Kidney (tissue), 14 donors: ENCODE results near the gene HAPSTR1. TPM values are rescaled to one million over a fixed set of nuclear protein-coding genes. Genes with fewer than 3 reads are reported as not detected.

Experiments used
- DNase-seq, 5 donors: peaks; one replicate each; pipeline ENCODE4 v3.0.0-alpha.2; 2013 to 2020
- FAIRE-seq: peaks from 2 replicates; lab custom pipeline; 2012; peaks lifted over from hg19 to GRCh38; lab: Jason Lieb, UNC
- H3K27ac ChIP-seq, 2 donors: one replicate each; pipeline ENCODE4 v1.7.0; 2013; ENCODE audit warnings: low read depth in 2 of 2, low read length in 2 of 2, inconsistent platforms in 1 of 2
- H3K27me3 ChIP-seq: one replicate; pipeline ENCODE4 v1.7.1; 2013; ENCODE audit warnings: low read length, inconsistent platforms; ENCODE audit not compliant: control insufficient read depth, insufficient read depth
- H3K36me3 ChIP-seq, 3 donors: one replicate each; pipeline versions ENCODE4 v1.7.0 to v1.7.1; 2013; ENCODE audit warnings: low read length in 3 of 3, control low read depth in 1 of 3, inconsistent platforms in 1 of 3; ENCODE audit not compliant: insufficient read depth in 3 of 3, control insufficient read depth in 2 of 3
- H3K4me1 ChIP-seq, 3 donors: one replicate each; pipeline versions ENCODE4 v1.7.0 to v1.7.1; 2013; ENCODE audit warnings: low read length in 3 of 3, inconsistent platforms in 1 of 3, low read depth in 1 of 3; ENCODE audit not compliant: control insufficient read depth in 2 of 3, insufficient read depth in 2 of 3
- H3K4me3 ChIP-seq, 3 donors: one replicate each; pipeline versions ENCODE4 v1.7.0 to v1.8.1; 2013; ENCODE audit warnings: low read length in 3 of 3, control low read depth in 1 of 3, inconsistent platforms in 1 of 3
- H3K9ac ChIP-seq, 3 donors: one replicate each; pipeline versions ENCODE4 v1.7.0 to v1.7.1; 2013; ENCODE audit warnings: low read length in 3 of 3, control low read depth in 1 of 3, inconsistent platforms in 1 of 3
- H3K9me3 ChIP-seq, 3 donors: one replicate each; pipeline versions ENCODE4 v1.7.0 to v1.7.1; 2013; ENCODE audit warnings: low read length in 3 of 3, control low read depth in 1 of 3, inconsistent platforms in 1 of 3; ENCODE audit not compliant: control insufficient read depth in 2 of 3, insufficient read depth in 1 of 3
- CTCF ChIP-seq: IDR thresholded peaks from 3 replicates; pipeline ENCODE4 v1.5.1; 2012; ENCODE audit warnings: mild to moderate bottlenecking, moderate library complexity, borderline replicate concordance; ENCODE audit not compliant: insufficient read depth; ENCODE audit errors: extremely low read depth
- intact Hi-C: fragments of 100-400 bp; cut with DNase I; formaldehyde crosslinking; loops from one replicate; pipeline ENCODE4 v1.11.1; 2022
- polyA plus RNA-seq: library from polyadenylated mRNA; stranded (reverse); fragments of 350-450 nt; fragmentation: Illumina TruSeq; extraction: RNeasy Lipid Tissue Mini Kit (QIAGEN cat#74804); gene quantifications from one replicate; pipeline ENCODE4 v1.2.3, GENCODE V29; 2014; ENCODE audit warnings: low read depth, low replicate concordance; ENCODE audit not compliant: insufficient read depth
- total RNA-seq: library from RNA; stranded (reverse); fragmentation: NEBNext Ultra II Directional; extraction: Animal tissue kit (Norgen Biotek cat#: 25700); gene quantifications from one replicate; pipeline ENCODE4 v1.2.1, GENCODE V29; 2021
- donor health status: control.
- donor health status: control.
- donor health status: control.
- donor health status: control.
- donor health status: control.
- donor health status: DM: yes; HTN: yes; CAD: no.
- donor health status: Normal renal cell carcinoma (clear cell type).

Gene HAPSTR1
- total and polyA plus RNA-seq, 2 donors from 2014 or later, result 14.7 to 77.0 TPM

GRCh38 chr16:9115277-9115676, 23.8 kb downstream of the HAPSTR1 start:
- no peak overlapping the region for H3K9ac ChIP-seq
- no peaks in the 10 kb centered on the region for H3K9me3 ChIP-seq
- DNase-seq (no peak), FAIRE-seq (no peak)
- intact Hi-C loops, result no loop called here
- no peak for TF ChIP-seq CTCF
- H3K36me3 ChIP-seq, result peaks cover 6 to 14% (median 9%) of the 10 kb centered on the region in 3 donors
- H3K27ac ChIP-seq, result no peak overlapping the region
- H3K4me3 ChIP-seq, result no peak overlapping the region
- peaks cover 3 to 11% (median 8%) of the 10 kb centered on the region in 3 donors for H3K4me1 ChIP-seq
- no peaks in the 10 kb centered on the region for H3K27me3 ChIP-seq

- TF ChIP-seq CTCF, result no peak
- Histone ChIP-seq H3K27ac (no peak overlapping the region), H3K27me3 (no peaks in the 10 kb centered on the region), H3K4me1 (peaks cover 3 to 11% (median 8%) of the 10 kb centered on the region in 3 donors), H3K4me3 (no peak overlapping the region), H3K9me3 (no peaks in the 10 kb centered on the region), H3K36me3 (peaks cover 6 to 14% (median 9%) of the 10 kb centered on the region in 3 donors), H3K9ac (no peak overlapping the region)
- FAIRE-seq (no peak), DNase-seq (no peak)
- intact Hi-C loops, result no loop called here
These were observed 24.7 kb downstream of the HAPSTR1 start for GRCh38 chr16:9116141-9116540.

GRCh38 chr16:9118170-9118569, 26.7 kb downstream of the HAPSTR1 start:
- H3K4me1 ChIP-seq, result peaks cover 0 to 6% (median 3%) of the 10 kb centered on the region in 3 donors
- H3K27me3 ChIP-seq, result no peaks in the 10 kb centered on the region
- TF ChIP-seq CTCF, result no peak
- DNase-seq, result no peak
- H3K9me3 ChIP-seq, result no peaks in the 10 kb centered on the region
- peaks cover 6 to 17% (median 15%) of the 10 kb centered on the region in 3 donors for H3K36me3 ChIP-seq
- no peak overlapping the region for H3K9ac ChIP-seq
- H3K4me3 ChIP-seq, result no peak overlapping the region
- intact Hi-C loops, result no loop called here
- H3K27ac ChIP-seq, result no peak overlapping the region
- no peak for FAIRE-seq

- no peak for FAIRE-seq
- Histone ChIP-seq H3K4me1 (no peaks in the 10 kb centered on the region), H3K9me3 (no peaks in the 10 kb centered on the region), H3K4me3 (no peak overlapping the region), H3K9ac (no peak overlapping the region), H3K36me3 (peaks cover 6 to 21% (median 15%) of the 10 kb centered on the region in 3 donors), H3K27me3 (no peaks in the 10 kb centered on the region), H3K27ac (no peak overlapping the region)
- DNase-seq, result no peak
- intact Hi-C loops, result no loop called here
- no peak for TF ChIP-seq CTCF
These were observed 28.4 kb downstream of the HAPSTR1 start for GRCh38 chr16:9119795-9120194.
